GM12891 (cell line): ENCODE measurements around the gene CMIP.

Experiments used
- POLR2A ChIP-seq: IDR thresholded peaks from 2 replicates; pipeline ENCODE4 v1.6.1; 2011; ENCODE audit warnings: low read depth, low read length, control low read depth
- POLR2AphosphoS5 ChIP-seq: IDR thresholded peaks from 2 replicates; pipeline ENCODE4 v1.6.1; 2011; ENCODE audit warnings: low read depth, low read length, control low read depth
- SPI1 ChIP-seq: IDR thresholded peaks from 2 replicates; pipeline ENCODE4 v1.6.1; 2011; ENCODE audit warnings: low read depth, low read length, control low read depth
- TAF1 ChIP-seq: IDR thresholded peaks from 2 replicates; pipeline ENCODE4 v1.6.1; 2011; ENCODE audit warnings: low read depth, low read length, control low read depth

DNA sequence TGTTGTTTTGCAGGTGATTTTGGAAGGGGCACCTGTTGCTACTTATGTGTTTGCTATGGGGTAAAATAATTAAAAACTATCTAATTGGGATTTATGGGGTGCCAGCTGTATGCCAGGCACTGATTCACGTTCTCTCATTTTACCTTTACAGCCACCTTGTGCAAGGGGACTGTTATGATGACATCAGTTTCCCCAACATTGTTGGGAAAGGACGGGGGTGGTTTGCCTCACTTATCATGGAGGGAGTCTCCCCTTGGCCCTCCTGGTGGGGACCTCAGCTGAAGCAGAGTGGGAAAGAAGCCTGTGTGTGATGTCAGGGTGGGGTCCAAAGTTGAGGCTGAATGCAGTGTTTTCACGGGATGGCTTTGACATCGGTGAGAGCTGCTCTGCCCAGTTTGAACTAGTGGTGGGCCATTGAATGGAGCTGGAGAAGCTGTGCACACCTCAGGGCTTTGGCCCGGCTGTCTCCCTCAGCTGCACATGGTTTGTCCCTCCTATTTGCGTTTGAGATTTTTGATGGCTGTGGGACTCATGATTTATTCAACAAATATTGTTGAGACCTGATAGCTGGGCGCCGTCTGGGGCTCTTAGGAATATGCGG is 36.1 kb downstream of the CMIP start:
- TF ChIP-seq POLR2AphosphoS5 (0 out of 2 replicates have a peak, but pooled peaks have one; percentile 15), TAF1 (no peak), SPI1 (no peak), POLR2A (no peak)
